Neutrophil (primary cell): Measurements from ENCODE around the gene PODXL2.

ENCODE experiments used
- H3K27ac ChIP-seq: fragments of 200-600 bp; sonication (generic); 2 replicates; pipeline ENCODE4 v1.5.1; 2016; ENCODE audit warnings: mild to moderate bottlenecking, moderate library complexity
- H3K27me3 ChIP-seq: fragments of 200-600 bp; sonication (generic); 2 replicates; pipeline ENCODE4 v1.6.0; 2016; ENCODE audit warnings: mild to moderate bottlenecking
- H3K36me3 ChIP-seq: fragments of 200-600 bp; sonication (generic); 2 replicates; pipeline ENCODE4 v1.5.1; 2017
- H3K4me1 ChIP-seq, 2 experiments: fragments of 200-600 bp in 1 of 2; sonication (generic) in 1 of 2; 1 replicate in 1 of 2; 2 replicates in 1 of 2; pipeline versions ENCODE4 v1.5.1 to v1.6.1; 2013 to 2016; ENCODE audit warnings: low read depth in 1 of 2, low read length in 1 of 2, mild to moderate bottlenecking in 1 of 2, moderate library complexity in 1 of 2; ENCODE audit not compliant: control insufficient read depth in 1 of 2, insufficient read depth in 1 of 2
- H3K4me3 ChIP-seq, 2 experiments: fragments of 200-600 bp in 1 of 2; sonication (generic) in 1 of 2; 1 replicate in 1 of 2; 2 replicates in 1 of 2; pipeline ENCODE4 v1.5.1; 2013 to 2016; ENCODE audit warnings: low read depth in 1 of 2, low read length in 1 of 2, mild to moderate bottlenecking in 1 of 2, moderate library complexity in 1 of 2
- H3K9me3 ChIP-seq: fragments of 200-600 bp; sonication (generic); 2 replicates; pipeline ENCODE4 v1.5.1; 2016
- CTCF ChIP-seq: fragments of 200-600 bp; sonication (generic); IDR thresholded peaks from 2 replicates; pipeline ENCODE4 v1.5.1; 2016; ENCODE audit warnings: antibody characterized with exemption

PODXL2 gene

GRCh38 chr3:127637546-127637945 is 8.6 kb downstream of the PODXL2 start:
- H3K27me3 ChIP-seq = peaks cover under 1% of the 10 kb centered on the region
- no peak overlapping the region for H3K4me3 ChIP-seq
- no peaks in the 10 kb centered on the region for H3K36me3 ChIP-seq
- no peaks in the 10 kb centered on the region for H3K9me3 ChIP-seq
- H3K4me1 ChIP-seq = no peaks in the 10 kb centered on the region
- no peak for TF ChIP-seq CTCF
- no peak overlapping the region for H3K27ac ChIP-seq

- Histone ChIP-seq H3K27me3 (no peaks in the 10 kb centered on the region), H3K36me3 (no peaks in the 10 kb centered on the region), H3K4me3 (no peak overlapping the region), H3K9me3 (no peaks in the 10 kb centered on the region), H3K27ac (no peak overlapping the region), H3K4me1 (no peaks in the 10 kb centered on the region)
- TF ChIP-seq CTCF = no peak
These were observed 9.0 kb downstream of the PODXL2 start for GRCh38 chr3:127637971-127638370.

- no peaks in the 10 kb centered on the region for H3K27me3 ChIP-seq
- no peak overlapping the region for H3K4me3 ChIP-seq
- H3K27ac ChIP-seq = no peak overlapping the region
- TF ChIP-seq CTCF = no peak
- H3K36me3 ChIP-seq = no peaks in the 10 kb centered on the region
- no peaks in the 10 kb centered on the region for H3K4me1 ChIP-seq
- no peaks in the 10 kb centered on the region for H3K9me3 ChIP-seq
These were observed 10.4 kb downstream of the PODXL2 start for GRCh38 chr3:127639173-127640041.

GRCh38 chr3:127640042-127640355 is 11.0 kb downstream of the PODXL2 start:
- Histone ChIP-seq H3K4me1 (no peaks in the 10 kb centered on the region), H3K4me3 (no peak overlapping the region), H3K36me3 (no peaks in the 10 kb centered on the region), H3K27ac (no peak overlapping the region), H3K27me3 (no peaks in the 10 kb centered on the region), H3K9me3 (no peaks in the 10 kb centered on the region)
- no peak for TF ChIP-seq CTCF

GRCh38 chr3:127644641-127645370 is 15.8 kb downstream of the PODXL2 start:
- H3K27ac ChIP-seq = no peak overlapping the region
- H3K4me3 ChIP-seq = no peak overlapping the region
- H3K4me1 ChIP-seq = no peaks in the 10 kb centered on the region
- H3K36me3 ChIP-seq = no peaks in the 10 kb centered on the region
- no peaks in the 10 kb centered on the region for H3K27me3 ChIP-seq
- TF ChIP-seq CTCF = no peak
- H3K9me3 ChIP-seq = no peaks in the 10 kb centered on the region
